GM19328 (cell line): ENCODE measurements around the gene MASP1.
"Not testable (repeated sequence)": the region's sequence is repeated elsewhere in the genome, so short reads cannot be mapped to it uniquely, and the experiment has no call there.

Experiments used
- ATAC-seq: cut with Tn5 transposase; IDR thresholded peaks from one replicate; pipeline ENCODE4 v1.9.1; 2021; ENCODE audit warnings: mild to moderate bottlenecking, moderate library complexity; ENCODE audit not compliant: unreplicated experiment

Gene MASP1

GRCh38 chr3:187230011-187230410 is 61.5 kb downstream of the MASP1 start:
- ATAC-seq, result no peak

DNA sequence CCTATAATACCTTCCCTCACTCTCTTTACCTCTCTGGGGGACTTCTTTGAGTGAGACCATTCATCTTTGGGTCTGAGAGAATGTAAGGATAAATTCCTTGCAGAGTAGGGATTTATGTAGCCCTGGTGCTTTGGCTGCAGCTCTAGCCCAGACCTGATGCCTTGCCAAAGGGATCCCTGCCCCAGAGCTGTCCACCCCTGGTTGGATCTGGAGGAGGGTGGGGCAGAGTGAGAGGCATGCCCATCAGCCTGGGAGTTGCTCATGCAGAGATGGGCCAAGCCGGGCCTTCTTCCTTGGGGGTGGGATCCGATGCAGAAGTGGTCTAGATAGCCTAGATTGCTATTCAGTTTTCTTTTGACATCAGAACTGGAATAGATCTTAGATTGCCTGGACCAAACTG is 62.8 kb downstream of the MASP1 start:
- ATAC-seq, result no peak

DNA sequence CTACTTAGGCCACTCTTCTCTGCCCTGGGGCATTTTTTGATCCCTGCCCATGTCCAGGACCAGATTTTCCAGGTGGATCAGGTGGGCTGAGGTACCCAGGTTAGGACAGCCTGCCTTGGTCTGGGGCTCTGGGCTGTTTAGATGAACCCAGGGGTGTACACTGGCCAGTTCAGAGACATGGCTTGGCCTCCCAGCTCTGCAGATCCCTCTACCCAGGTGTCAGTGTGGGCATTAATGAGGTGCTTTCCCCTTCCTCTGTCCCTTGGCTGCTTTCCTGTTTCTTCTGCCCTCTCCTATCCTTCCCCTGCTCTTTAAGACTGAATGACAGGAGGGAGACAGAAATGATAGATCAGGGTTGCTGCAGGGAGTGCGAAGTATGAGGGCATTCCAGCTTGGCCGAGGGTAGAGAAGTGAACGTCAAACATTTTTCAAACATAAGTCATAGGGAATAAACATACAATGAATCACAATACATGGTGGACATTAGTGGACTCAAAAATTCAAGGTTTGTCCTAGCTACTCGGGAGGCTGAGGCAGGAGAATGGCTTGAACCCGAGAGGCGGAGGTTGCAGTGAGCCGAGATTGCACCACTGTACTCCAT is 63.8 kb downstream of the MASP1 start:
- ATAC-seq, result no peak

DNA sequence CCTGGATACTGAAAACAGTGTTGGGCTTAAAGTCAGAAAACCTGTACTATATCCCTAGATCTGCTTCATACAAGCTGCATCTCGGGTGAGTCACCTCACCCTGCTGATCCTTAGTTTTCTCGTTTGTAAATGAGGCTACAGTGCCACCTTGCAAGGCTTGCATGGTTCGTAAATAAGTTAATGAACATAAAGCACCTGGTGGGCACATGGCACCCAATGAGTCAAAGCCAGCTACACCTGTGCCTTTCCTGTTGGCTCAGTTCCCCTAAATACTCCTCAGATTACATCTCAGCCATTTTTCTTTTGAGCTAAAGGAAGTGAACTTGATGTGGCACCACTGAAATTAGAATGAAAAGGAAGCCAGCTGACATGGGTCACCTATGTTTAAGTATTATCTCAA is 67.7 kb downstream of the MASP1 start:
- no peak for ATAC-seq

- no peak for ATAC-seq
Observed at GRCh38 chr3:187222801-187223200, 68.7 kb downstream of the MASP1 start.

GRCh38 chr3:187215460-187215859 is 76.1 kb downstream of the MASP1 start:
- no peak for ATAC-seq

GRCh38 chr3:187213616-187214015 is 77.9 kb downstream of the MASP1 start:
- ATAC-seq, result no peak

- ATAC-seq, result no peak
Observed at GRCh38 chr3:187212705-187213104, 78.8 kb downstream of the MASP1 start.

DNA sequence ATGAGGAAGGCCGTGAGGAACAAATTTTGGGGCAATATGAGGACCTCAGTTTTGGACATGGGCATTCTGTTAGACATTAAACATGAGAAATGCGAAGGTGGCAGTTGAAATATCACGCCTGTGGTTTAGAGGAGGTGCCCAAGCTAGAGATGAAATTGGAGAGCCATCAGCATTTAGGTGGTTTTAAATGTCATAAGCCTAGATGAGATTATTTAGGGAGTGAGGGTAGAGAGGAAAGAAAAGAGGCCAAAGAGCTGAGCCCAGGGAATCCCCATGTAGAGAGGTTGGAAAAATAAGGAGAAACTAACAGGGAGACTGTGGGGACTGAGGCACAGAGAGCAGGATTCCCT is 79.4 kb downstream of the MASP1 start:
- ATAC-seq, result no peak

GRCh38 chr3:187211532-187212195 is 79.9 kb downstream of the MASP1 start:
- no peak for ATAC-seq

DNA sequence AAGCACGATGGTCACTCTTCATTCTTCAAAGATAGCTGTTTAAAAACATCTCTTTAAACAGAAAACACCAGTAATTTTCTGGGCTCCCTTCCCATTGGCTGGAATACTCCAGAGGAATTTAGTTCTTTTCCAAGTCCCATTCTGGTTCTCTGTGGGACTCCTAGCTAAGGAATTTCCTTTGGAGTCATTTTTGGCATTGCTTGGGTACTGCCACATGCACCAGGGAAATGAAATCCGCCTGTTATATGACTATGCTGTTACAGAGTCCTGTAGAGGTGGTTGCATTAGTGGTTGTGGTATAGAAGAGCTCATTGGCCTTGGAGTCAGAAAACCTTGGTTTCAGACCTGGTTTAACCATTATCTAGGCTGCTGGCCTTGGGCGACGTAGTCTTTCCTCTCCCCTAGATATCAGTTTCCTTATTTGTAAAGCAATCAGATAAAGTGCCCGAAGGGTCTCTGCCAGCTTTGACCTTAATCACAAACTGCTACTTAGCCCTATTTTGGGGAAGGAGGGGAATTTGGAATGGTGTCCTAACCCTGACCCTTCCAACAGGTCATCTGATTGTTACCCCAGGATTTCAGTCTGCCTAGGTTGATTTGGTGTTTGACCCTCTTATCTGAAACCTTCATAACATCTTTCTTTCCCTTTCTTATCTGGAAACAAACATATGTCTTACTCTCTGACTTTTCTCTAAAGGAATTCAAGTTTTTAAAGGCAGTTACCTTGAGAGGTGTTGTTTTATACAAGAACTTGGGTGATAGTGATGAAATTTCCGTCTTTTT is 80.8 kb downstream of the MASP1 start:
- no peak for ATAC-seq

- no peak for ATAC-seq
Observed at GRCh38 chr3:187210091-187210490, 81.4 kb downstream of the MASP1 start.

DNA sequence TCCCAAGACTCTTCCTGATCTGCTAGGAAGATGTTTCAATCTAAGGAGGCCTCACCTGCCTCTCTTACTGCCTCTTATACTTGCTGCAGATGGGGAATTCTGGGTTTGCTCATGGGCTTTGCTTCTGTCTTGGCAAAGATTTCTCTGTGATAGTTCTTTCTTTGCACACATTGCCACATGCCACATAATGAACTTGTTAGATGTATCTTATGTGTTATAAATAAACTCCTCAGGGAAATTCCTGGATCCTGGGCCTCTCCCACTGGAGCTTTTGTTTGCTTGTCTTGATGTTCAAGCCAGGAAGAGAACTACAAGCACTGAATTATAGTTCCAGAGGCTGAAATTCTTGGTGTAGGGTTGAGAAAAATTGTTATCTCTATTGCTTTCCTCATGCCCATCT is 82.0 kb downstream of the MASP1 start:
- ATAC-seq, result no peak

DNA sequence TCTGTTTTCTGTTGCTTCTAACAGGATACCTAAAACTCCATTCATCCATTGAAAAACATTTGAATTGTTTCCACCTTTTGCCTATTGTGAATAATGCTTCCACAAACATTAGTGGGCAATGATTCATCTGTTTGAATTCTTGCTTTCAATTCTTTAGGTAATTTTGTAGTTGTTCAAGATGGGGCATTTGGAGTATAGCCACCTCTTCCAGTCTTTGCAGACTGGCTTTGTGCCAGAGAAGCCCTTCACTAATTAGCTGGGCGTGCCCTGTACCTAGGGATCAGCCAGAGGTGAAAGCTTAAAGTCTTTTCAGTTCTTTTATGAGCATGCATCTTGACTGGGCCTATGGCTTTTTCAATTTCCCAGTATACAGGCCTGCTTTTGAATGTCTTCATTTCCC is 83.4 kb downstream of the MASP1 start:
- ATAC-seq, result no peak

DNA sequence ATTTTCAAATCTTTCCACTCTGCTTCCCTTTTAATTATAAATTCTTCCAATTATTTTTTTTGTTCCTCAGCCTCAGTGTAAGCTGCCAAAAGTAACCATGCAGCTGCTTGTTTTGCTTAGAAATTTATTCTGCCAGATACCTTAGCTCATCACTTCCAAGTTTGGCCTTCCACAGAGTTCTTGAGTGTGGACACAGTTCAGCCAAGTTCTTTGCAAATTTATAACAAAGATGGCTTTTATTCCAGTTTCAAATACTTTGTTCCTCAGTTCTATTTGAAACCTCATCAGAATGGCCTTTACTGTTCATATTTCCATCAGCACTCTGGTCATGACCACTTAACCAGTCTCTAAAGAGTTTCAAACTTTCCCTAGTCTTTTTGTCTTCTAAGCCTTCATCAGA is 83.9 kb downstream of the MASP1 start:
- ATAC-seq, result no peak

- no peak for ATAC-seq
Observed at GRCh38 chr3:187207062-187207461, 84.5 kb downstream of the MASP1 start.

DNA sequence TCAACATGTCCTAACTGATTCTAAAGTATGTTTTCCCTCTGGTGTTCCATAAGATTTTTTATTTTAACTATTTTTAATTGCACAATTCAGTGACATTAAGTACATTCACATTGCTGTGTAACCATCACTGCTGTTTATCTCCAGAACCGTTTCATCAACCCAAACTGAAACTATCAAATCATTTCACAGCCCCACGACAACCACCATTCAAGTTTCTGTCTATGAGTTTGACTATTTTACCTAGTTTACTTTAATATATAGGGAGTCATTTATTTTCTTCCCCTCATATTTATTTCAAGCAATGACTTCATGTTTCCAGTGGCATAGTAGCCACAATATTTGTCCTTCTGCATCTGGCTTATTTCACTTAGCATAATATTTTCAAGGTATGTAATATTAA is 85.9 kb downstream of the MASP1 start:
- ATAC-seq, result no peak

GRCh38 chr3:187199463-187200050 is 92.0 kb downstream of the MASP1 start:
- ATAC-seq, result not testable (repeated sequence)

- no peak for ATAC-seq
Observed at GRCh38 chr3:187198490-187198889, 93.0 kb downstream of the MASP1 start.

DNA sequence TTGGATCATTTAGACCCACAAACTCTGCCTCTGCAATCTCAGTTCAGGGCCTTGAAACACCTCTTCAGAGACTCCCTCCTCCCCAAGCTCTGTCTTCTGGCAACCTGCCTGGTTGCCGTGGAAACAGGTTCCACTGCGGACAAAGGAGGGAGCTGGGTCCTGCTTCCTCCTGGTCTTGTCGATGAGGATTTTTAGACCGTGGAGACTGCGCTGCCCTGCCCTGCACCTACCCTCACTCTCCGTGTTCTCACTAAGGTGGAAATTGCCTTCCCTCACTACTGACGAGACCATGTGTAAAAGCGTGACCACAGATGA is 94.2 kb downstream of the MASP1 start, which contains the start of gene RTP1:
Gene RTP1 (plus strand): TSS at position 152 of the 315 bp plus-strand sequence. CDS start 30 bp downstream, at position 182.
- ATAC-seq, result no peak

DNA sequence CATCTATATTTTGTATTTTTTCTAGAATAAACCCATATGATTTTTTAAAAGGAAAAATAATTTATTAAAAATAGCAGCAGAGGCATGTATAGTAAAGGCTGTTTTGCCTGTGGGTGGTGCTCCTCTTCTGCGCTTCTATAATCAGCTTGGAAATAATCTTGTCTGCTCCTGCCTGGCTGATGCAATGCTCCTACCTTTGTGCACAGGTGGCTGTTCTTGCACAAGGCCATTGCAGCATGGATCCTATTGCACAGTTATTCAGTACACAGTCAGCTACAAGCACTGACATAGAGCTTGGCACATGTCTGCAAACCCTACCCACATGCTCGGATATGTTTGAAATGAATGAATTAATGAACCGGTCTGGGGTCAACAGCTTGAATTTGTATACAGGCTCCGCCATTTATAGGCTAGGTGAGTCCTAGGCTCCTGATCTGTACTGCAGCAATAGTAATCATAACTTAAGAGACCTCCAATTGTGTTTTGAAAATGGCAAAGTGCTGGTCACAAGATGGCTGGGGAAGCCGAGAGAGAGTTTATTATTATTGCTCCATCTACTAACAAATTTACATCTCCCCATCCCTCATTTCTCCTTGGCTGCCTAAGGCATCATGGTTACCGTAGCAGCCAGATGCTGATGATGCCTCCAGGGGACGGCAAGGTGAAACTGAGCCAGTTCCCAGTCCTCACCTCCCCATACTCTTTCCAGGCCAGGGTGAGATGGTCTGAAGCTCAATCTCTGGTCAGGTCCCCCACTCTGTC is 94.8 kb downstream of the MASP1 start:
- ATAC-seq, result no peak
